ENCODE results near the gene UBN1.

The UBN1 gene

GRCh38 chr16:4864728-4865127, 17.4 kb downstream of the UBN1 start:
- no peak for DNase-seq

- no peak for DNase-seq
Observed at GRCh38 chr16:4865231-4865860, 18.1 kb downstream of the UBN1 start.

- no peak for DNase-seq
Observed at GRCh38 chr16:4866586-4866985, 19.3 kb downstream of the UBN1 start.

GRCh38 chr16:4868026-4868425, 20.7 kb downstream of the UBN1 start:
- DNase-seq = no peak

GRCh38 chr16:4868535-4868934, 21.3 kb downstream of the UBN1 start:
- no peak for DNase-seq

- no peak for DNase-seq
Observed at GRCh38 chr16:4869147-4869805, 22.0 kb downstream of the UBN1 start.

GRCh38 chr16:4870138-4870671, 22.9 kb downstream of the UBN1 start:
- no peak for DNase-seq

GRCh38 chr16:4871071-4871470, 23.8 kb downstream of the UBN1 start:
- no peak for DNase-seq

- DNase-seq = no peak
Observed at GRCh38 chr16:4873091-4873490, 25.8 kb downstream of the UBN1 start.

GRCh38 chr16:4874666-4875065, 27.4 kb downstream of the UBN1 start:
- no peak for DNase-seq

GRCh38 chr16:4876646-4877379, 29.5 kb downstream of the UBN1 start:
- no peak for DNase-seq

- DNase-seq = no peak
Observed at GRCh38 chr16:4877380-4877685, 30.1 kb downstream of the UBN1 start.

- peak; percentile 17 for DNase-seq
Observed at GRCh38 chr16:4879049-4879448, 31.8 kb downstream of the UBN1 start.

GRCh38 chr16:4880006-4880580, 32.8 kb downstream of the UBN1 start:
- no peak for DNase-seq

- no peak for DNase-seq
Observed at GRCh38 chr16:4882000-4882632, 34.8 kb downstream of the UBN1 start.

- peak; percentile 46 for DNase-seq
Observed at GRCh38 chr16:4882633-4883285, 35.5 kb downstream of the UBN1 start.

GRCh38 chr16:4883501-4883900, 36.2 kb downstream of the UBN1 start:
- no peak for DNase-seq

GRCh38 chr16:4884209-4884608, 36.9 kb downstream of the UBN1 start:
- no peak for DNase-seq

GRCh38 chr16:4884972-4885874, 37.9 kb downstream of the UBN1 start:
- DNase-seq = no peak

- DNase-seq = no peak
Observed at GRCh38 chr16:4886151-4886550, 38.9 kb downstream of the UBN1 start.

- DNase-seq = no peak
Observed at GRCh38 chr16:4888428-4889135, 41.3 kb downstream of the UBN1 start.
